Measurements from ENCODE around the gene EPHB2. TPM values are rescaled to one million over a fixed set of nuclear protein-coding genes. Genes with fewer than 3 reads are reported as not detected.

EPHB2 gene
- total RNA-seq, 1 donor: under 0.01 TPM

DNA sequence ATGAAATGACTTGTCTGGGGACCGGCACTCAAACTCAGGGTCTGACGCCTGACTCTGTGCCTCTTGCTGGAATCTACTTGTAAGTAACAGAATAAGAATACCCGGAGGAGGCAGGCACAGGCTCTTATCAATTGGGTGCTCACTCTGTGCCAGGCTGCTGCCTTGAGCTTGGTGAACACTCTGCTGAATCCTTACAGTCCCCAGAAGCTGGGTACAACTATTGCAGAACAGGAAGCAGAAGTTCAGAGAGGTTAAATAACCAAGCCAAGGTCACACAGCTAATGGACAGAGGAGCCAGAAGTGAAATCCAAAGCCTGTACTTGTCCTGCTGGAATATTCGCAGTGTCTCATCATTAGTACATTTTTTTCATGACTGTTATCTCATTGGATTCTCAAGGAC, 86.0 kb downstream of the EPHB2 start:
- no peak for DNase-seq (ENCODE audit: low read depth in 2 of 3, low spot score in 2 of 3)

DNA sequence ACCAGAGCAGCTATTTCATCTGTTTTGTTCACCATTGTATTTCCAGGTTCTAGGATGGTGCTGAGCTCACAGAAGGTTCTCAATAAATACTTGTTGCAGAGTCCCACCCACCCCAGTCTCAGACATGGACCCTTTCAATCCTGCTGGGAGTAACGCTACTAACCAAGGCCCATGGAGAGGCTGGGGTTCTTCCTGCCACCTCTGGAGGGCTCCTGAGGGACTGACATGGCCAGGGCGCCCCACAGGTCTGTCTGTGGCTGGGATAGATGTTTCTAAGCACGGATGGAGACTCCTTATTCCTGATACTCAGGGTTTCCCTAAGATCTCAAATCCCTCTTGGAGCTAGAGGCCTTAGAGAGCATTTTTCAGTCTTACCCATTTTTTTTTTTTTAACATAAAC, 87.4 kb downstream of the EPHB2 start:
- DNase-seq (ENCODE audit: low read depth in 2 of 3, low spot score in 2 of 3): no peak

DNA sequence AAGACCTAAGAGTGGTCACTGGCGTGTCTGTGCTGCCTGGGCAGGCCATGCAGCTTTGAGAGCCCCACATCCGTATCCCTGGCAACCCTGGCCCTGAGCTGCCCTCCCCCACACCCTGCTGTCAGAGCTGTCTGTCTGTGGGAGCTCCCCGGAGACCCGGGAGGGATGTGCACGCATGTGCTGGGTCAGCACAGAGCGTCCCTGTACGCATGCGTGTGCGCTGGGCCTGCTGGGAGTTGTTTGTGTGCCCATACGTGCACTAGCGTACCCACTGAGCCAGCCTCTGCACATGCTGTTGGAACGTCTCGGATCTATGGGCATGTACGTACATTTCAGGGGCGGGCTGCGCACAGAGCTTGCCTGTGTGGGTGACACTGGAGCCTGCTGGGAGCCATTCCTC, 89.3 kb downstream of the EPHB2 start:
- DNase-seq (ENCODE audit: low read depth in 2 of 3, low spot score in 2 of 3): no peak

DNA sequence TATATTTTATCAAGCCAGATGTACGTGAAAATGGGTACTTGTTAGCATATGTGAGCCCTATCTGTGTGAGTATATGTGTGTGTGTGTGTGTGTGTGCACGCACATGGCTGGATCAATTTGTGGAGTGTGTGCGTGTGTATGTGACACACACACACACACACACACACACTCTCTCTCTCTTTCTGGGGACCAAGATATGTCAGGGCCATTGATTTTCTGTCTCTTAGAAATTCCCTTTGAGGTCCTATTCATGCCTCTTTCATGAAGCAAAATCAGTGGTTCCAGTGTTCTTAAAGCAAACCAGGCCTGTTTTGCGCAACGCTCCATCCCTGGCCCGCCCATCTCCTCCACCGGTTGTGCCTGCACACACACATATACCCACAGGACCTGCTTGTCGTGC, 90.0 kb downstream of the EPHB2 start:
- no peak for DNase-seq (ENCODE audit: low read depth in 2 of 3, low spot score in 2 of 3)

DNA sequence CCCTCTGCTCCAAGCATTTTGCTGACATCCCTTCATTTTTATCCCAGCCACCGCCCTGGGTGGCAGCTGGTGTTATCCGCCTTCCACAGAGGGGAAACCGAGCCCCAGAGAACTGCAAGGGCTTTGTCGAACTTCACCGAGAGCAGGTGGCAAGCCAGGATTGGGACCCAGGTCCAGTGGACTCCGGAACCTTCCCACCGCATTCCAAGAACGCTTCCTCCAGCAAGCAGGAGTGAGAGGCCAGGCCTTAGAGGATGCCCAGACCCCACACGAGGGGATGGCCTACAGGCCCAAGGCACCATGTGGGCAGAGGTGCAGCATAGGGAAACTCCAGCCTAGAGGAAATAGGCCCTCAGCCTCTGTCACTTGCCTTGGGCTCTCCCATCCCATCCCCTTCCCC, 90.7 kb downstream of the EPHB2 start:
- no peak for DNase-seq (ENCODE audit: low read depth in 2 of 3, low spot score in 2 of 3)

DNA sequence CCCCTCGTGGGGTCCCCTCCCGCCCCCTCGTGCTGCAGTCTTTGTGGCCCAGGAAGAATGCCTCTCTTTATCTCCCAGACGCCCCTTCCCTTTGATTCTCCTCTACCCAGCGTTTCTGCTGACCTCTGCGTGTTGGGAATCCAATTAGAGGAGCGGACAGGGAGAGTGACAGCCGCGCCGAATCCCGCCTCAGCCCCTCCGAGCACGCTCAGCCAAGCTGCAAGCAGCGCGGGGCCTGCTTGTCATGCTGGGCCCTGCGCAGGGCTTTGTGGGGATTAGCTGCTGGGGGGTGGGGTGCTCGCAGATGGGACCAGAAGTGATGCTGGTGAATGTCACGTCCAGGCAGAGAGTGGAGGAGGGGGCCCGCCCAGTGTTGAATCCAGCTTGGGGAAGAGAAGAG, 91.1 kb downstream of the EPHB2 start:
- DNase-seq (ENCODE audit: low read depth in 2 of 3, low spot score in 2 of 3): no peak

DNA sequence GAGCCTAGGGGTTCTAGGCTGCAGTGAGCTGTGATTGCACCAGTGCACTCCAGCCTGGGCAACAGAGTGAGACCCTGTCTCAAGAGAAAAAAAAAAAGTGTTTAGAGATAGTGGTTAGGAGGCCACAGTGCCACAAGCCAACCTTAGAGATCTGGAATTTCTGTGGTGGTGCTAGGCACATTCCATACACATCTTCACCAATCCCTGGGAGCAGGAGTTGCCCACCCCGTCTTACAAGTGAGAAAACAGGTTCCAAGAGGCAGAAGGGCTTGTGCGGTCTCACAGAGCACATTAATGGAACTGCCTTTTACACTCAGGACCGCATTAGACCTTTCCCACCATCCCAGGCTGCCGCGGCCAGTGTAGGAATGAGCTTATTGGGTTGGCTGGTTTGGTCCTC, 93.2 kb downstream of the EPHB2 start:
- no peak for DNase-seq (ENCODE audit: low read depth in 2 of 3, low spot score in 2 of 3)

DNA sequence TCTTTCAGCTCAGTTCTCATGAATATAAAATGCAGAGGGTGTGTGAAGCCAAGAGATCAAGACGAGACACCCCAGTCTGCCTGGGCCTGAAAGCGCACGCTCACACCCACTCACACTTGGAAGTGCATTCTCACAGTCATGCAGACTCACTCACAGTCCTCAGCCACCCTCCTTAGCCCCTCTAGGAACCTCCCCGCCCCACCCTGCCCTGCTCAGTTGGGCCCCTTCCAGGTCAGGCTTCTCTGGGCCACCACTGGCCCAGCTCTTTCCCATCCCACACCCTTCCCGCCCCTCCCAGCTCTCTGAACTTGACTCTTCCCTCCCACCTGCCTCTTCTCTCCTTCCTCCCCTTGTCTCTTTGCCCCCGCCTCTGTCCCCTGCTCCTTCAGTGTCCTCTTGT, 93.8 kb downstream of the EPHB2 start:
- no peak for DNase-seq (ENCODE audit: low read depth in 2 of 3, low spot score in 2 of 3)

DNA sequence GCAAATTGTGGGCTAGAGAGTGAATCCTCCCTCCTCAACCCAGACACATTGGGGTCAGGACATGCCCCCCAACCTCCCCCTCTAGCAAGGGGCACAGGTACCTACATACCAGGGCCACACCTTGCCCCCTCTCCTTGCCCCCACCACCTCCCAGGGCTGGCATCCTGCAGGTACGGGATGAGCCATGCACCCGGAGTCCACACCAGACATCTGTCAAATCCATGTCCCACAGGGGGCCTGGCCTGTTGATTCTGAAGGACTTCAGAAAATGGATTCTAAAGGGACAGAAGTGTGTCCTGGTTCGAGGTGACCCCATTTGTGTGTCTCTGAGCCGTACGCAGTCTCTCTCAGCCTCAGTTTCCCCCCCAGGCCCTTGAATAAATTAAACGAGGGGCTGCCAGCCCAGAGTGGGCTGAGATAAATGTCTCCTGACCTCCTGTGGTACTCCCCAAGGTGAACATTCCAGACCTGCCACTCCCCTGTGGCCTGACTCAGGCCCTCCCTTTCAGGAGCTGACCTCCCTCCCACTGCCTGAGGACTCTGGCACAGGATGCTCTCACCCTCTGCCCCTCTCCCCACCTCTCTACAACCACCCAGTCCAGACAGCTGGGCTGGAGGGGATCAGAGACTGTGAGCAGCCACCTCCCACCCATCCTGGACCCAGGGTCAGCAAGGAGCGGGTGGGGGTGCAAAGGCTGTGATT, 94.5 kb downstream of the EPHB2 start:
- DNase-seq (ENCODE audit: low read depth in 2 of 3, low spot score in 2 of 3): no peak

DNA sequence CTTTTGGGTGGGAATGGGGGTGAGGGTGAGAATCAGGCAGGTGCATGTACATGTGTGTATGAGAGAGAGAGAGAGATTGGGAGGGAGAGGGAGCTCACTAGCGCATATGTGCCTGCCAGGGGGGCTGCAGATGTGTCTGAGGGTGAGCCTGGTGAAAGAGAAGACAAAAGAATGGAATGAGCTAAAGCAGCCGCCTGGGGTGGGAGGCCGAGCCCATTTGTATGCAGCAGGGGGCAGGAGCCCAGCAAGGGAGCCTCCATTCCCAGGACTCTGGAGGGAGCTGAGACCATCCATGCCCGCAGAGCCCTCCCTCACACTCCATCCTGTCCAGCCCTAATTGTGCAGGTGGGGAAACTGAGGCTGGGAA, 95.0 kb downstream of the EPHB2 start:
- no peak for DNase-seq (ENCODE audit: low read depth in 2 of 3, low spot score in 2 of 3)

DNA sequence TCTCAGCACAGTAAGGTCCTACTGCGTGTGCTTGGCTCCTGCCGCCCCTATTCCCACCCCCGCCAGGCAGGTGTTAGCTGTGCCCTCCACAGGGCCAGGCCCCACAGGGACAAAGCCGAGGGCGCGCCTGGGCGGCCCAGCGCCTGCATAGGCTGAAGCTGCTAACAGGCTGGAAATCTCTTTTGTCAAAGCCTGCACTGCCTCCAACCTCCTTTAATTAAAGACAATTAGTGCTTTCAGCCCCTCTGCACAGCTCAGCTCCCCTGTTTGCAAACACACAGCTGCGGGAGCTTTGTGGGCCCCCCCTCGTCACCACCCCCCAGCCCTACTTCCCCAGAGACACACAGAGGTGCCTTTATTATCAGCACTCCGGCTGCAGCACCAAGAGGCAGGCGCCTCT, 95.9 kb downstream of the EPHB2 start:
- no peak for DNase-seq (ENCODE audit: low read depth in 2 of 3, low spot score in 2 of 3)

DNA sequence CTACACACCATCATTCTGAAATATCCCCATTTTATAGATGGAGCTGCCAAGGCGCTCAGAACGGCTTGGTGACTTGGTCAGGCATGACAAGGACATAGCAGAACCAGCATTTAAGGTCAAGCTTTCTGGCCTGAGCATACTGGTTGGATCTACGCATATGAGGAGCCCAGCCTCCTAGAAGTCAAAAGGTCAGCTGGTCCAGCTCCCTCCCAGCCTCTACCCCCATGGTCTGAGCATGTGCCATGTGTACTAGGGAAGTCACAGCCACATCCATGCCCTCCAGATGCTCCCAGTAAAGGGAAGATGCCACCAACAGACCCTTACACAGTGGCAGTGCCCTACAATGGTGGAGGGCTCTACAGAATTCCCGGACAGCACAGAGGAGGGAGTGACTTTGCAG, 96.7 kb downstream of the EPHB2 start:
- no peak for DNase-seq (ENCODE audit: low read depth in 2 of 3, low spot score in 2 of 3)

DNA sequence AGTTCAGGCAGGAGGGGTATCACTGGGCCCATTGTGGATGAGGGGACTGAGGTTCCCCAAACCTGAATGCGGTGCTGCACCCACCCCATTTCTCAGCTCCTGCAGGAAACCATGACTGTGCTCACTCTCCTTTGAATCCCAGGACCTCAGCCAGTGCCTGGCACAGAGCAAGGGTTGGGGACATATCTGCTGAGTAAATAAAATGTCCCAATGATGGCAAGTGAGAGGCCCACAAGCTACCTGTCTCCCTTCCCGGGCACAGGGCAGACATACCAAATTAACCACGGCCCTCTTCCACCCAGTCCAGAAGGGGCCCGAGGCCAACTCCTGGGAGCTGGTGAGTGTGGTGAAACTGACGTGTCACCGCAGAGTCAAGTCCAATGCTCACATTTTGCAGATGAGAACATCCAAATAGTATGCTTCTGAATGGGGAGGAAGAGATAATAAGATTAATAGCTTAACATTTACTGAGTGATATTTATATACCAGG, 97.6 kb downstream of the EPHB2 start:
- no peak for DNase-seq (ENCODE audit: low read depth in 2 of 3, low spot score in 2 of 3)

DNA sequence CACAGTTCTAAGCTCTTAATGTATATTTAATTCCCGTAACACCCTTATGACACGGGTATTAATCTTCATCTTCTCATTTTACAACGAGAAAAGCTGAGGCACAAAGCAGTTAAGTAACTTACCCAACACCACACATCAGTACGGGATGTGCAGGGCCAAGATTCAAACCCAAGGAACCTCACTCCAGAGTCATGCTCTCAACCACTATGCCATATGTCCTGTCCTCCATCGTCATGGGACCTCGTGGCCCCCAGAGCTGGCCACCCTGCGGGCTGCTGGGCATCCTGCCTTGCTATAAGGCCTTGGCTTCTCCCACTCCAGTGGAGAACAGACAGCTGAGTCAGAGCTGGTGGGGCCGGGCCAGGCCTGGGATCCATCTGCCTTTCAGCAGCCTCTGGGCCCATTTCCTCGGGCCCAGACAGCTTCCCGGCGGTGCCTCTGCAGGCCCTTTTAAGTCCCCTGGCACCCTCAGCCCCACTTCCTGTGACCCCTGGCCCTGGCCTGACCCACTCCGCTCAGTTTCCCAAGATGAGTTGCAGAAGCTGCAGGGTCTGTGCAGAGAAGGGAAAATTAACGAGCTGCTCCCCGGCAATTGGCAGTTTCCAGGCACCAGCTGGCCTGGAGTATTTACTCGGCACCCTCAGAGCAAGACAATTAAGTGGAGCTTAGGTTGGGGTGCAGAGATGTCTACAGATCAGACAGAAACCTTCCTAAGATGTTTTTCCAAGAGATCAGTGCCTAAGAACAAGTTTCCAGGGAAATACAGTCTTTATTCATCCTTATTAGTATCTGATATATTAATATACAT, 98.2 kb downstream of the EPHB2 start:
- no peak for DNase-seq (ENCODE audit: low read depth in 2 of 3, low spot score in 2 of 3)

DNA sequence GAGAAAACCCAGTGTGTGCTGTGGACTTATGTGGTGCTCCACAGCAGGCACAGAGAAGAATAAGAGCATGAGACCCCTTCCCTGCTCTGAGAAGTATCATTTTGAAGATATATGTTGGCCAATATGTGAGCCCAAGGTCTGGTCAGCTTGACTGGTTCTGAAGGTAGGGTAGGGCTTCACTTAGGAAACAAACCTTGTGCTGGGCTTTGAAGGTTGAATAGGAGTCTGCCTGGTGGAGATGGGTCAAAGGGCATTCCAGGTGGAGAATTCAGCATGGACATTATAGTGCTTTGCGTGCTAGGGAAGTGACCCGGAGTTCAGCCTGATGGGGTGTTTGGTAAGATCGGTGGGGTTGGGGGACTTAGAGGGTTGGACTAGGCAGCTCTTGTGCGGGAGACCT, 99.1 kb downstream of the EPHB2 start:
- no peak for DNase-seq (ENCODE audit: low read depth in 2 of 3, low spot score in 2 of 3)

DNA sequence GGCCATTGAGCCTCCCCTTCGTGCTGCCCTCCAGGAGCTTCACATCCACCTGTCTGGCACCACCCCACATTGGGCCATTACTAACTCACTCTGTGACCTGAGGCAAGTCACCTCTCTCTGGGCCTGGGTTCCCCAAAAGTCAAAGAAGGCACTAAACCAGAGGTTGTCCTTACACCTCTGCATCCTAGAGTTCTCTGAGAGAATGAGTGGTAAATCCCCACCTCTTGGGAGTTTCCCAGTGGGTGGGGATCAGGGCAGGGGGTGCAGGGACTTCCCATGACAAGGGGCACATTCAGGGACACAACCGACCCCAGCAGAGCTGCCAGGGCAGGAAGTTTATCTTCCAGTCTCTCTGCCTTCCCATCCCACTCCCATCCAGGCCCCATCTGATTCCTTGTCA, 99.7 kb downstream of the EPHB2 start:
- no peak for DNase-seq (ENCODE audit: low read depth in 2 of 3, low spot score in 2 of 3)

DNA sequence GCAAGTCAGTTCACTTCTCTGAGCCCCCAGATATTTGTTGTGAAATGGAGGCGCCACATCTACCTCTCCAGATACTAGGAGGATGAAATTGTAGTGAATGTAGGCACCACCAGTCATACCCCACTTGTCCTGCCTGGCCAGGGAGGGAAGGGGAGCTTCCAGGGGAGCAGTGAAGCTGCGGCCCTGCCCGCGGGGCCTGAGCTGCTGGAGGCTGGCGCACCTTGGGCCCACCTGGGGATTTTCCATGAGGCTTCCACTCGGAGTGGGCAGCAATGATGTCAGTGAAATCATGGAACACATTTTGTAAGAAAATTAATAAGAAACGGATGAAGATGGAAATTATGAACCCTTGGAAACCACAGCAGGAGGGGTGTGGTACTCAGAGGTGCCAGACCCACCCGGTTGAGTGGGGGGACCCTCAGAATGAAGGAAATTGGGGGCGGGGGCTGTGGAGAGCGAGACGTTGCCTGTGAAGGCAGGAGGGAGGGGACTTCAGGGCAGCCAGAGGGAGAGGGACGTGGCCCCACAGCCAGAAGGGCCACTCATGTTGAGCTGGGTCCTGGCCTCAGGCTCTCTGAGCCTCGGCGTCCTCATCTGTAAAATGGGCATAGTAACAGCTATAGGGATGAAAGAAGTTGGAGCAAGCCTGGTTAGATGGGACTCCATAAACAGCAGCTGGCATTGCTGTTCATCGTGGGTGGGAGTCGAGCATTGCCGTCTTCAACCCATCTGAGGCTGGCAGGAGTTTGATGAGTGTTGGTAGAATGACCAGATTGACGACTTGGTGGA, 101.6 kb downstream of the EPHB2 start:
- no peak for DNase-seq (ENCODE audit: low read depth in 2 of 3, low spot score in 2 of 3)

DNA sequence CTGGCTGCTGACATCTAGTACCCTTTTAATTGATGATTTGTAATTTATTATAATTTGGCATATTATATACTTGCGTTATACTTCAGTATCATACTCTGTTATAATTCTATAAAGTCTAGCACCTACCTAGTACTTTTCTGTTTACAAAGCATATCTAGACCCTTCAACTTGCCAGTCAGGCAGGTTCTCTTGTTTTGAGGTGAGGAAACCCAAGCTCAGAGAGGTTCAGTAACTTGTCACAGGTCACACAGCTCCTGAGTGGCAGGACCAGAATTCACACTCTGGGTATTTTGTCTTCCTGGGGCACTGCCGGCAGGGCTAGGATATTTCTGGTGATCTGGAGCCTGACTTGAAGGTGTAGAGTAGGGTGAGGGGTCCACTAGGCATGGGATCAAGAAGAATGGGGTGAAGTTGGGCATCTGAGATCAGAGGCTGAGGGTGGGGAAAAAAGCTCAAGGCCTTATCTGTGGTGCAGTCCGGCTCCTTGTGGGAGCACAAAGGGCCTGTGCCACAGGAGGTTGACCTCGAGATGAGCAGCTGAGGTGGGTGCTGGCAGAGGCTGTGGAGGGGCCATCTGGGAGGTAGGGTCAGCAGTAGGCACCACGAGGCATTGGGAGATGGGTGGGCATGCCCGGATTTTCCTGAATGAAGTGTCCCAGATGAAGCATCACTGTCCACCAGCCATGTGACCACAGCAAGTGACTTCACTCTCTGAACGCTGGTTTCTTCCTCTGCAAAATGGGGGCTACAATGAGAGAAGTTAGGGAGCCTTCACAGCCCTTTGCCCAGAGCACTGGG, 102.6 kb downstream of the EPHB2 start:
- DNase-seq (ENCODE audit: low read depth in 2 of 3, low spot score in 2 of 3): no peak

DNA sequence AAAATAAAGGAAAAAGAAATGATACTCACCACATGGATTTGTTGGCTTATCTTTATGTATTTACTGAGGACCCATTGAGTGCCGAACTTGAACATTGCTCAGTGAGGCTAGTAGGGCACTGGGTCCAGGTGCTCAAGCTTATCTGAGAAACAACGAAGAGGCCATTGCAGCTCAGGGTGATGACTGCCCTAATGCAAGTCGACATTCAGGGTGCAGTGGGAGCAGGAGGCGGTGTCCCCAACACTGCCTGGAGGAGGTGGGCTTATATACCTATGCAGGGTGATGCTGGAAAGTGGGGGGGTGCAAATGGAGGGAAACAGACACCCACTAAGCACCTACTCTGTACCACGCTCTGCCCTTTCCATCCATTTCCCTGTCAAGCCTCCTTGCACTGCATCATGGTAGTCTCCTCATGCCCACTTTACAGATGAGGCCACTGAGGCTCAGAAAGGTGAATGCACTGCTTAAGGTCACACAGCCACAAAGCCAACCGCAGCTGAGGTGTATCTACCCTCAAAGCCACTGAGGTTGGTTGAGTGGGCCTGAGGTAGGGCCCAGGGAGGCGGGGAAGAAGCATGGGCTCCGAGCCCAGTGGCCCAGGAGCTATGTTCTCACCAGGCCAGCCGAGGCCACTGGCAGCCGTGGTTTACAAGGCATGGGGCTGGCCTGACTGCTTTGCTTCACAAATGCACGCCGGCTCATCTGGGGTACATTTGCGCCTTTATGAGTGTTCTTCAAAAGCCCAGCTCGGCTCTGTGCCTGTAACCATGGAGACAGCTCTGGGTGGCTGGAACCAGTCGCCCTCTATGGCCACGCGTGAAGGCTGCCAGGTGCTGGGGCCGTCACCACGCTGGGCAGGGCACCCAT, 103.8 kb downstream of the EPHB2 start:
- DNase-seq (ENCODE audit: low read depth in 2 of 3, low spot score in 2 of 3): no peak

DNA sequence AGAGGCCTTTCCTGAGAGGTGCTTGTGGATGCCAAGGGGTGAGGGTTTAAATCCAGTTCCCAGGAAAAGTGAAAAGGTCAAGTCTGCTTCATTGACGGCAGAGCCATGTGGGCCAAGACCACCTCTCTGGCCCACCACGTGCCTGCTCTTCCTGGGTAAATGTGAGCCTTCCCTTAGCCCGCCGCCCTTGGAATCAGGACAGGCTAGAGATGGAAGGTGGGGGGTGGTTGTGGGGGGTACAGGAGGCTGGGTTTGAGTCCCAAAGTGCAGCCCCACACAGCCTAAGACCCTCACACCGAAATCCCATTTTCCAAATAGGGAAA, 104.4 kb downstream of the EPHB2 start:
- no peak for DNase-seq (ENCODE audit: low read depth in 2 of 3, low spot score in 2 of 3)

All from hematopoietic multipotent progenitor cell (in vitro differentiated cells).